Endometrium (tissue), 2 donors: ENCODE measurements around the gene GLYATL1.
"Not testable (repeated sequence)": the region's sequence is repeated elsewhere in the genome, so short reads cannot be mapped to it uniquely, and the experiment has no call there.

ENCODE experiments used
- FAIRE-seq: peaks from 2 replicates; lab custom pipeline; 2012; peaks lifted over from hg19 to GRCh38; lab: Jason Lieb, UNC
- donor health status: control.
- donor health status: control.

Gene GLYATL1

DNA sequence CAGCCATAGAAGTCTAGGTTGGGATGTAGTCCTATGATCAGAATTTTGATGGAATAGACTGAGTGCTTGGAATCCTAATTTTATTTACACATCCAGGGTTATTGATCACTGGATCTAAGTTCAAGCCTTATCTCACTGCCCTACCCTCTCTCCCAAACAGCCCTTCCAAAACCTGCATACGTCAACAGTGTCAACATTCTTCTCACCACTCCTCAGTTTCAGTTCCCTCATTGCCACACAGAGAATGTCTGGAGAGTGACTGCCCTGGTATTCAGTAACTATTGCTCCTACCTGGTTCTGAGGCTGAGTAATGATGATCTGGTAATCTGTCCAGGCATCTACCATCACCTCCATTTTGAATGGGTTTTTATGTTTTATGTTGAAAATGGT lies 60.0 kb downstream of the GLYATL1 start:
- no peak for FAIRE-seq

DNA sequence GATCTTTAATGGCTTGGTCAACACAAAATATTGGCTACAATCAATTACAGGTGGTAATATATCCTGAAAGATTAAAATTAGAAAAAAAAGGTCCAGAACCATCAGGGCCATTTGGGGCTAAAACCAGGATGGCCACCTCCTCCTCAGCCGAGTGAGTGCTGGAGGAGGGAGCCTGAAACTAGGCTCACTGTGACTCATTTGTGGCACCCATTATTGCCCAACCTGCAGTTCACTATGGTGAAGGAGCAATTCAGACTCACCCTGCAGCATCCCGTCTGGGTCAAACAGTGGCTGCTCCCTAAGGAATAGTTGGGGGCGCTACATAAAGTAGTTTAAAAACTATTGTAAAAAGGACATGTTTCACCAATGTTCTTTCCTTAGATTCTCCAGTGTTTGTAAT lies 60.7 kb downstream of the GLYATL1 start:
- FAIRE-seq = no peak

DNA sequence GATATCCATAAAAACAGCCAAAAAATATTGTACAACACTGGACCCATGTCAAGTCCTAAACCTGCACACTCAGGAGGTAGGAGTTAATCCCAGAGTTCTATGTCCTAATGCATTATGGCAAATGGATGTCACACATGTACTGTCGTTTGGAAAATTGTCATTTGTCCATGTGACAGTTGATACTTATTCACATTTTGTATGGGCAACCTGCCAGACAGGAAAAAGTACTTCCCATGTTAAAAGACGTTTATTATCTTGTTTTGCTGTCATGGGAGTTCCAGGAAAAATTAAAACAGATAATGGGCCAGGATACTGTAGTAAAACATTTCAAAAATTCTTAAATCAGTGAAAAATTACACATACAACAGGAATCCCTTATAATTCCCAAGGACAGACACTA lies 62.7 kb downstream of the GLYATL1 start:
- FAIRE-seq = not testable (repeated sequence)
